Activated naive CD8-positive, alpha-beta T cell treated with anti-CD3 and anti-CD28 coated beads, Interleukin-2, amount 10 ng/mL, durations not matched to agents 7 days and 5 days (primary cell): ENCODE measurements around the gene GLI3. TPM values are rescaled to one million over a fixed set of nuclear protein-coding genes. Genes with fewer than 3 reads are reported as not detected.

ENCODE experiments used
- ATAC-seq: fragments of 150-1000 bp; cut with Tn5 transposase; one replicate; pipeline ENCODE4 v1.10.0; 2021; ENCODE audit warnings: low read depth, moderate library complexity
- POLR2A ChIA-PET: fragments of 350-600 bp; sonication (Branson Sonifier 250); formaldehyde crosslinking; loops from one replicate; lab custom pipeline; 2021; ENCODE audit warnings: antibody characterized with exemption; lab: Charles Lee
- DNase-seq: peaks from one replicate; pipeline ENCODE4 v3.0.0; 2021
- H3K27ac Mint-ChIP-seq: one replicate; pipeline ENCODE4 v1.8.0; 2022; ENCODE audit warnings: mild to moderate bottlenecking, mixed read lengths
- H3K27me3 Mint-ChIP-seq: one replicate; pipeline ENCODE4 v1.8.0; 2022; ENCODE audit warnings: mild to moderate bottlenecking, moderate library complexity, mixed read lengths
- H3K36me3 Mint-ChIP-seq: one replicate; pipeline ENCODE4 v1.8.0; 2021; ENCODE audit warnings: mild to moderate bottlenecking, mixed read lengths
- H3K4me1 Mint-ChIP-seq: one replicate; pipeline ENCODE4 v1.8.0; 2021; ENCODE audit warnings: mixed read lengths
- H3K4me3 Mint-ChIP-seq: one replicate; pipeline ENCODE4 v1.8.0; 2022; ENCODE audit warnings: mild to moderate bottlenecking, moderate library complexity, mixed read lengths
- H3K9me3 Mint-ChIP-seq: one replicate; pipeline ENCODE4 v1.8.0; 2021; ENCODE audit warnings: mixed read lengths
- total RNA-seq, 2 experiments: library from RNA; stranded (reverse); gene quantifications; one replicate each; pipeline ENCODE4 v1.2.3, GENCODE V29; 2021

GLI3 gene
- total RNA-seq, 2 experiments from 2014 or later = 0.75 to 1.3 TPM

DNA sequence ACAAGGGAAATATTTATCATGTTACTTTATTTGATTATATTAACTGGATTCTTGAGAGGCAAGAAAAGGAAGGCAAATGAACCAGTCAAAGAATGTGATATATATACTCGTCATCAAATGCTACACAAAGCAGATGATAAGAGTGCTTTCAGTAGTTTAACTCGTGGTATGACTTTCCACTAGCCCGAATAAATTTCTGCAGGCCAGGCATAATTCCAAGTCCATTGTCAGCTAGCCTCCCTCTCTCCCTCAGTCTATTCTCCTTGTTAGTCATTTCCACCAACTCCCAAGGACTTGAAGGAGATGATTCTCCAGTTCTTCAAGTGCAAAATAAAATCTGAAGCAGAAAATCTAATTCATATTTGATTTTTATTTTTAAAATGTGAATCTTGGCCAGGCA is 190.5 kb downstream of the GLI3 start:
- peaks cover 6% of the 10 kb centered on the region for H3K27me3 Mint-ChIP-seq
- no peaks in the 10 kb centered on the region for H3K9me3 Mint-ChIP-seq
- DNase-seq (no peak), ATAC-seq (no peak)
- H3K4me3 Mint-ChIP-seq = no peak overlapping the region
- no peaks in the 10 kb centered on the region for H3K36me3 Mint-ChIP-seq
- H3K4me1 Mint-ChIP-seq = no peaks in the 10 kb centered on the region
- POLR2A ChIA-PET = no interaction called here
- H3K27ac Mint-ChIP-seq = no peak overlapping the region

DNA sequence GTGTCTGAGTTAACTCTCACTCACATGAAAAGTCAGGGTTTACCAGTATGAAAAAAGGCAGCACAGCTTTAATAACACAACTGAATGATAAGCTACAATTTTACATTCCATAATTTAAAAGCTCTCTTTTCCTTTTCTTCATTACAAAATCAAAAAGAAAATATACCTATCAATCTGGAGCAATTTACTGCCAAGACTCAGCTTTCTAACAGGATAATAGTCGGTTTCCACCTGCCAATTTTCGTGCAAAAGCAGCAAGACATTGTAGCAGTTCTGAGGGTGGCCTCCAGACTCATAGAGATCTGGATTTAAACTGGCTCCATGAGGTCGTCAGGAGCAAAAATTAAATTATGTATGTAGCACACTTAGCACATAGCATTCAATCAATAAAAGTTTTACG is 191.0 kb downstream of the GLI3 start:
- no peak overlapping the region for H3K27ac Mint-ChIP-seq
- POLR2A ChIA-PET = no interaction called here
- DNase-seq = no peak
- no peak for ATAC-seq
- H3K9me3 Mint-ChIP-seq = no peaks in the 10 kb centered on the region
- no peak overlapping the region for H3K4me3 Mint-ChIP-seq
- H3K27me3 Mint-ChIP-seq = peaks cover 4% of the 10 kb centered on the region
- H3K36me3 Mint-ChIP-seq = no peaks in the 10 kb centered on the region
- H3K4me1 Mint-ChIP-seq = no peaks in the 10 kb centered on the region

DNA sequence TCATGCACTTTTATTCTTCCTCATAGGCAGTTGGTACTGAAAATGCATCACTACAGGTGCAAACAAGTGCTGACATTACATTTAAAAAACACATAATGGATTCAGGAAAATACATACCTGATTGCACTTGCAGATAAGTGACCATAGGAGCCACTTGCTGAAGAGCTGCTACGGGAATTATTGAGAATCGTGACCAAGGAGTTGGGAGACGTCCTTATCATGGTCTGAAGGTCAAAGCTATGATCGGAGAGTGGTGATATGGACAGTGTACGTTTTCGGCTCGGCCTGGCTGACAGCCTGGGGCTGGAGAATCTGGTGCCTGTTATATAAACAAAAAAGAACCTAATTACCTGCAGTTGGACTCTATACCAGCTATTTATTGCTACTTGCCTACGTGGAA is 197.1 kb downstream of the GLI3 start:
- Mint-ChIP-seq H3K4me3 (no peak overlapping the region), H3K36me3 (no peaks in the 10 kb centered on the region), H3K4me1 (no peaks in the 10 kb centered on the region), H3K9me3 (no peaks in the 10 kb centered on the region), H3K27ac (no peak overlapping the region), H3K27me3 (no peaks in the 10 kb centered on the region)
- POLR2A ChIA-PET = no interaction called here
- DNase-seq (no peak), ATAC-seq (no peak)

DNA sequence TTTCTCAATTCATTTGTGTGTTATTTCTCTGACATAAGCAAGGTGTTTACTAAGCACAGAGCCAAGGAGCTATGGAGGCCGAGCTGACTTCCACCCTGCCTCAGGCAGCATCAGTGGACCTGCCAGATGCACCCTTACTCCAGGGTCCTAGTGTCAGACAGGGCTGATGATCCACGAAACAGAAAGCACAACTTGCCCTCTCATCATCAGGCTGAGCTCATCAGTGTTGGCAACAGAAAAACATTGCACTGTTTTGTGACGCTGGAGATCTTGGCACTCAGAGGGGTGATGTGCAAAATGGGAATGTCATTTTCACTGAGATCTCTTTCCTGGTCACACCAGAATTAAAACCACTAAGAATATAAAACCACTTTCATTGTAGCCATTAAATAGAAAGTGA is 201.8 kb downstream of the GLI3 start:
- Mint-ChIP-seq H3K9me3 (no peaks in the 10 kb centered on the region), H3K4me3 (no peak overlapping the region), H3K4me1 (no peaks in the 10 kb centered on the region), H3K27ac (no peak overlapping the region), H3K27me3 (no peaks in the 10 kb centered on the region), H3K36me3 (no peaks in the 10 kb centered on the region)
- POLR2A ChIA-PET = no interaction called here
- DNase-seq = no peak
- no peak for ATAC-seq

DNA sequence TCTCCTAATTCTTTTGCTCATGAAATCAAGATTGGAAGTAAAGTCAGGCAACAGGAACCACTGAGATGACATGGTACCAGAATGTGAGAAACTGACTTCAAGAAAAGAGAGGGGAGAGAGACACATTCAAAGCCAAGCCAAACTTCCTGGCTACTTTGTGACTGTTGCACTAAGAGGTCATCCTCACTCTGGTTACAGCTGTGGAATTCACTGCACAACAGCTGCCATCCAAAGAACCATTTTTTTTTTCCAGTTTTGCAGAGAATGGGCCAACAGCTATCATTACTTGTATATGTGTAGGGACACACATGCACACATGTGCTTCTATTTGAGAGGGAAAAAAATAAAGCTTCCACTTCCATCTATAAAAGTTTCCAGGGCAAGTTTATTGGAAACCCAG is 203.5 kb downstream of the GLI3 start:
- no peak for ATAC-seq
- Mint-ChIP-seq H3K9me3 (no peaks in the 10 kb centered on the region), H3K4me3 (no peak overlapping the region), H3K27me3 (no peaks in the 10 kb centered on the region), H3K27ac (no peak overlapping the region), H3K4me1 (no peaks in the 10 kb centered on the region), H3K36me3 (no peaks in the 10 kb centered on the region)
- no peak for DNase-seq
- POLR2A ChIA-PET = no interaction called here

DNA sequence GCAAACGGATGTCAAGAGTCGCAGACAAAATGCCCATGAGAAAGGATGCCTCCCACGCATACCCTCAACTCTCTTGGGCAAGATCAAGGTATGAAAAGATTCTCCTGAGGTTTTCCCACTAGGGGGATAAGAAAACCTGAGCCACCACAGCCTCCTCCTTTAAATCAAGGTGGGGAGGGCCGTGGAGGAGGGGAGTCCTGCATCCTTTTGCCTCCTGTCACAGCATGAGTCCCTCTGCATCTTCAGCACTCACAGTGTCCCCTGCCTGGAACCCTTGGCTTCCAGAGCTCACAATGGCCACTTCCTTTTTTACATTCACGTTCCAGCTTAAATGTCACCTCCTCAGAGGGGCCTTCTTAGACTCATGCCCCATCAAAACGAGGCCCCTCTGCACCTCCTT is 207.6 kb downstream of the GLI3 start:
- POLR2A ChIA-PET = no interaction called here
- Mint-ChIP-seq H3K4me3 (no peak overlapping the region), H3K36me3 (no peaks in the 10 kb centered on the region), H3K27me3 (no peaks in the 10 kb centered on the region), H3K9me3 (no peaks in the 10 kb centered on the region), H3K27ac (no peak overlapping the region), H3K4me1 (no peaks in the 10 kb centered on the region)
- ATAC-seq = no peak
- DNase-seq = no peak

DNA sequence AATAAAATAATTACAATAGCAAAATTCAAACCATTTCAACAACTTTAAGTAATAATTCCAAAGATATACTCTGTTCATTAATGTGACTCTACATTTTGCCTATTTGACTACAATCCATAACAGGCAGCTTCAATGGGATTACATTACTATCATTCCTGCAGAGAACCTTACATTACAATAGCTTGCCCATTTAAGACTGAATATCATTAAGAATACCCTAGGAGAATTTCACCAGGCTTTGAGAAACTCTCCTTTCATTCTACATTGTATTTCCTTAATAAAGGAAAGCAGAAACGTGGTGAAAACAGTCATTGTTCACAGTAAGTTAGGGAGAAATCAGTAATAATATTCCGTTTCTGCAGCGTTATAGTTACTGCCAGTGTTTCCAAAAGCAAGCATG is 209.5 kb downstream of the GLI3 start:
- Mint-ChIP-seq H3K36me3 (no peaks in the 10 kb centered on the region), H3K27me3 (peaks cover 5% of the 10 kb centered on the region), H3K9me3 (no peaks in the 10 kb centered on the region), H3K4me3 (no peak overlapping the region), H3K4me1 (no peaks in the 10 kb centered on the region), H3K27ac (no peak overlapping the region)
- DNase-seq (no peak), ATAC-seq (no peak)
- POLR2A ChIA-PET = no interaction called here

DNA sequence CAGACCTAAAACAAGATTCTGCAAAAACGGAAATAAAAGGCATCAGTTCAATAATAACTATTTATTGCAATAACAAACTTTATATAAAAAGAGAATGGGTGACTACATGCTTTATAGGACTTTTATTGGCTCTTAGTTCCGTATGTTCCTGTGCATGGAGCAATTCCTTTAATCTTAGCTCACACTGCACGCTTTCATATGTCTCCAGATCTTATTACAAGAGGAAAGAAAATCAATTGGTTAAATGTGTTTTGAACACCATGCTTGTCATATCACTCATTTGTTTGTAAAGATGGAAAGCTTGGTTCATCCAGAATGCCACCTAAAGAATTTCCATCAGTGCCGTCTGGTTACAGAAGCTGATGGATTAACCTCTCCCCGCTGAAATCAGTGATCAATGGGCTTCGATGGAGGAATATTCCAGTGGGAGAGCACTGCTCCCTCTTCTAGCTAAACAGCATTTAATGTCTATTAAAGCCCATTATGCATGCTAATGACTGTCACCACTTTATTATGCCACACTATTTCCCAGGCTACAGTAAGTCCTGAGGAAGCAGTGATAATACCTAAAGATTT is 210.3 kb downstream of the GLI3 start:
- POLR2A ChIA-PET = no interaction called here
- H3K27ac Mint-ChIP-seq = no peak overlapping the region
- no peak overlapping the region for H3K4me3 Mint-ChIP-seq
- DNase-seq (no peak), ATAC-seq (no peak)
- no peaks in the 10 kb centered on the region for H3K36me3 Mint-ChIP-seq
- no peaks in the 10 kb centered on the region for H3K9me3 Mint-ChIP-seq
- H3K4me1 Mint-ChIP-seq = no peaks in the 10 kb centered on the region
- H3K27me3 Mint-ChIP-seq = peaks cover 5% of the 10 kb centered on the region

DNA sequence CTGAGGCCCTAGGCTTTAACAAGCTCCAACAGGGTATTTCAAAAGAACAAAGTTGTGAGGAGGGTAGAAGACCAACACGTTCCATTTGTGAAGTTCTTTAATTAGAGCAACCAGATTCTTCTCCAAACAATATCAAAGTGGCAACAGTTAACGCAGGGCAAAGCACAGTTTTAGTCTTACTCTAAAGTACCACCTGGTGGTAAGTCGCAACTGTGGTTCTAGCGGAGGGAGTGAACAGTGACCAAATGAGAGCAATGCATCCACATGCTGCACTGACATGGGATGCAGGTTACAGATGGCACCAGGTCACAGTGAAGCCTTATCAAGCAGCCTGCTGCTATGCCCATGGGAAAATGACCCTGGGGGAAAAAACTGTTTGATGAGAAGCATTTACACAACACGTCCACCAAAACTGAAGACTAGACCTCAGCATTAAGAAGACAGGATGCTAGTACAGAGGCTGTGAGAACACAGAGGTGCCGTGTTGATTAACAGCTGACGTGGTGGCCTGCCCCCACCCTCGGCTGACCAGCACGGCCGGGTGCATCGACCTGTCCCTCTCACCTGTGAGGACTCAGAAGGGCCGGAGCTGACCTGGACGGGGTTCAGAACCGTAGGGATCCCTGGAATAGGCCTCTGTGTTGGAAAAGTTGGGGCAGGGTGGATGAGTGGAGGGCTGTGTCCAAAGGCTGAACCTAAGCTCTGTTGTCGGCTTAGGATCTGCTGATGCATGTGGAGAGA is 211.2 kb downstream of the GLI3 start:
- no peaks in the 10 kb centered on the region for H3K4me1 Mint-ChIP-seq
- no peak for ATAC-seq
- no peaks in the 10 kb centered on the region for H3K9me3 Mint-ChIP-seq
- no peak for DNase-seq
- POLR2A ChIA-PET = no interaction called here
- no peak overlapping the region for H3K4me3 Mint-ChIP-seq
- H3K27me3 Mint-ChIP-seq = peaks cover 5% of the 10 kb centered on the region
- H3K27ac Mint-ChIP-seq = no peak overlapping the region
- H3K36me3 Mint-ChIP-seq = no peaks in the 10 kb centered on the region

DNA sequence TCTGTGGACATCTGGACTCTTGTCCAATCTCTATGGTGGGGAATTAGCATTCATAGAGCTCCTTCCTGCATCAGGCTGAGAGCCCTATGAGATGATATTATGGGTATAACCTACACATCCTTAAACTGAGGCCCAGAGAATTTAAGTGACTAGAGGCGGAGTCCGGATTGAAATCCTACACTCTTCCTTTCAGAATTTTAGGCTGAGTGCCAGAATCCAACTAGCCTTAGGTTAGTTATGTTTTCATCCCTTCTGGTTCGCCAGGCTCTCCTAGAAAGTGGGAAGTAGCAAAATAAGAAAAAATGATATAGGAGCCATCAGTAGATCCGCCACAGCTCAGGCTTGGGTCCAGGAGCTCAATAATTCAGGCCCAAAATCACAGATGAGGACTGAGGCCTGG is 212.5 kb downstream of the GLI3 start:
- H3K4me3 Mint-ChIP-seq = no peak overlapping the region
- H3K27ac Mint-ChIP-seq = no peak overlapping the region
- ATAC-seq = no peak
- H3K36me3 Mint-ChIP-seq = no peaks in the 10 kb centered on the region
- POLR2A ChIA-PET = no interaction called here
- H3K4me1 Mint-ChIP-seq = no peaks in the 10 kb centered on the region
- DNase-seq = no peak
- H3K9me3 Mint-ChIP-seq = no peaks in the 10 kb centered on the region
- peaks cover 5% of the 10 kb centered on the region for H3K27me3 Mint-ChIP-seq

DNA sequence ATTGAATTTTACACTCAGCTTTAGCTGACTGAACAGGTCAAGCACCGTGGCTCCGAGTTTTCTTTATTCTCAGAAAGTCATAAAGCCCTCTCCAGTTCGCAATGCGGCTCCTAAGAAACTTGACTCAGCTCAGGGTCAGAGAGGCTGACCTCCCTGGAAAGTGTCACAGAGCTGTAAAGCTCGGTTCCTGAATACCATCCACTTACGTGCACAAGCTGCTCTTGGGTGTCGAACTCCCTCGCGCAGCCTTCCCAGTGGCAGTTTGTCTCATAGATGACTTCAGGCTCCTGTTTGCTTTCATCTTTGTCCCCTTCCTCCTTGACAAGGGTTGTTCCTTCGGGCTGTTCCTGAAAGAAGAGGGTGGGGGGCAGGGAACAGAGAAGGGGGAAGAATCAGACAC is 213.7 kb downstream of the GLI3 start:
- H3K4me1 Mint-ChIP-seq = no peaks in the 10 kb centered on the region
- no peak for DNase-seq
- H3K27ac Mint-ChIP-seq = no peak overlapping the region
- ATAC-seq = no peak
- H3K4me3 Mint-ChIP-seq = no peak overlapping the region
- no peaks in the 10 kb centered on the region for H3K36me3 Mint-ChIP-seq
- H3K9me3 Mint-ChIP-seq = no peaks in the 10 kb centered on the region
- peaks cover 5% of the 10 kb centered on the region for H3K27me3 Mint-ChIP-seq
- POLR2A ChIA-PET = no interaction called here

DNA sequence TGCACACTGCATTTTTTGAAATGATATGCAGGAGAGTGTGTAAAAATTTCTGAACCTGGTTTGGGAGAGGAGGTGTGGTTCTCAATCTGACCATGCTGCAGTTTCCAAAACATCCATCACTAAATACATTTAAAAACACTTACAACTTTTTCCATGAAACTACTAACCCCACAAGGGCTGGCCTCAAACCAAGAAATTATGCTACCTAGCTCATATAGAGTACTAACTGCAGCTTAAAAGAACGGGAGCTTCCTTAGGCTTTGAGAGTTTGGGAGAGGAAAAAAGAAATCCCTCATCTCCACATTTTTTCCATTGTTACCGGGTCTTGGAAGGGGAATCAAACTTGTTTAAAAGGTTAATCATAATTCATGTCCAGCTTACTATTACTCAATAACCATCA is 214.2 kb downstream of the GLI3 start:
- Mint-ChIP-seq H3K27ac (no peak overlapping the region), H3K27me3 (peaks cover 8% of the 10 kb centered on the region), H3K36me3 (no peaks in the 10 kb centered on the region), H3K4me3 (no peak overlapping the region), H3K4me1 (no peaks in the 10 kb centered on the region), H3K9me3 (no peaks in the 10 kb centered on the region)
- DNase-seq (no peak), ATAC-seq (no peak)
- POLR2A ChIA-PET = no interaction called here

DNA sequence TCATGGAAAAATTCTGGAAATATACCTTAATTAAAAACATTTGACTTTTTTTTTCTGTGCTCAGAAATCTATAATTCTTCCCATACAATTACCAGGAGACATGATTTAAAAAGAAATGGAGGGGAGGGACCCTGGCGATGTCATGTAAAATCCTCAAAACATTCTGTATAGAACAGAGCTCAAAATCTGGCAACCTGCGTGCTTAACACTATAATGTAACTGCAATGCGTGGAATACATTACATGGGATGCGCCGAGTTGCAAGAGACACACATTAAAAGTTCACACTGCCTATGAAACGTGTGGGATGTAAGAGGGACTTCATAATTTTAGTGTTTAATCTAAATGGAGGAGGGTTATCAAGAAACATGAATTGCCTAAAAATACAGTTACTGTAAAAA is 215.0 kb downstream of the GLI3 start:
- ATAC-seq = no peak
- no peak for DNase-seq
- Mint-ChIP-seq H3K27me3 (peaks cover 8% of the 10 kb centered on the region), H3K4me1 (peaks cover 1% of the 10 kb centered on the region), H3K27ac (no peak overlapping the region), H3K36me3 (no peaks in the 10 kb centered on the region), H3K9me3 (no peaks in the 10 kb centered on the region), H3K4me3 (no peak overlapping the region)
- POLR2A ChIA-PET = no interaction called here

DNA sequence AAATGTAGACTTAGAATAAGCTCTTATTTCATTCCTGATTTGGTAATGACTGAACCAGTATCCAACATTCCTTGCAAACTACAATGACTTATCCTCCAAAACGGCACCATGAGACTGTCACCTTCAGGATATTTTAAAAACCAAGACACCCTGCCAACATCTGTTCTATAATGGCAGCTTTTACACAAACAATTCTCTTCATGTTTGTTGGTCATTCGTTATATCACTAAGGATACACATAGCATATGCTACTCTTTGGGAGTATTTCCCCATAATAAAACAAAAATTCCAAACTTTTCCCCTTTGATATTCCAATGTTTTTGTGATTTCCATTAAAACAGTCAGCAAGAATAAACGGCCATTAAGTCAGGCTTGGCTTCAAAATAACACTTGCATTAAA is 215.4 kb downstream of the GLI3 start:
- POLR2A ChIA-PET = no interaction called here
- Mint-ChIP-seq H3K27ac (no peak overlapping the region), H3K4me1 (peaks cover 1% of the 10 kb centered on the region), H3K36me3 (no peaks in the 10 kb centered on the region), H3K9me3 (no peaks in the 10 kb centered on the region), H3K27me3 (peaks cover 8% of the 10 kb centered on the region), H3K4me3 (no peak overlapping the region)
- ATAC-seq (no peak), DNase-seq (no peak)
